ENCODE data around the gene ARFRP1.

ARFRP1 gene

GRCh38 chr20:63701329-63702035 lies 6.3 kb downstream of the ARFRP1 start:
- DNase-seq = no peak

DNA sequence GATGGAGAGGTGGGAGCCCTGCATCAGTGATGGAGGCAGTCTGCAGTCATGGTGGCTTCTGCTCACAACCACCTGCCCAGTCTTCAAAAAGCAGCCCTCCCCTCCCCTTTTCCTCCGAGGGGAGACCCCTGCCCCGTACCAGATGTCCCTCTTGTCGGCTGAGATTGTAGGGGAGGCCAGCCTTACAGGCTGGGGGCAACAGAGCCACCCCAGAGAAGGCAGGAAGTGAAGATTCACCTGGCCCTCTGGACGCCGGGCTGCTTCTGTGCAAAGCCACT lies 6.8 kb downstream of the ARFRP1 start:
- DNase-seq = no peak

GRCh38 chr20:63700199-63701050 lies 7.4 kb downstream of the ARFRP1 start:
- DNase-seq = no peak

- no peak for DNase-seq
These were observed 8.1 kb downstream of the ARFRP1 start for GRCh38 chr20:63699466-63700198.

GRCh38 chr20:63698739-63699465 lies 8.9 kb downstream of the ARFRP1 start:
- peak; percentile 71 for DNase-seq

GRCh38 chr20:63697868-63698545 lies 9.8 kb downstream of the ARFRP1 start:
- no peak for DNase-seq

DNA sequence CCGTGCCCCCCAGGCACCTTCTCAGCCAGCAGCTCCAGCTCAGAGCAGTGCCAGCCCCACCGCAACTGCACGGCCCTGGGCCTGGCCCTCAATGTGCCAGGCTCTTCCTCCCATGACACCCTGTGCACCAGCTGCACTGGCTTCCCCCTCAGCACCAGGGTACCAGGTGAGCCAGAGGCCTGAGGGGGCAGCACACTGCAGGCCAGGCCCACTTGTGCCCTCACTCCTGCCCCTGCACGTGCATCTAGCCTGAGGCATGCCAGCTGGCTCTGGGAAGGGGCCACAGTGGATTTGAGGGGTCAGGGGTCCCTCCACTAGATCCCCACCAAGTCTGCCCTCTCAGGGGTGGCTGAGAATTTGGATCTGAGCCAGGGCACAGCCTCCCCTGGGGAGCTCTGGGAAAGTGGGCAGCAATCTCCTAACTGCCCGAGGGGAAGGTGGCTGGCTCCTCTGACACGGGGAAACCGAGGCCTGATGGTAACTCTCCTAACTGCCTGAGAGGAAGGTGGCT lies 10.4 kb downstream of the ARFRP1 start:
- DNase-seq = no peak

DNA sequence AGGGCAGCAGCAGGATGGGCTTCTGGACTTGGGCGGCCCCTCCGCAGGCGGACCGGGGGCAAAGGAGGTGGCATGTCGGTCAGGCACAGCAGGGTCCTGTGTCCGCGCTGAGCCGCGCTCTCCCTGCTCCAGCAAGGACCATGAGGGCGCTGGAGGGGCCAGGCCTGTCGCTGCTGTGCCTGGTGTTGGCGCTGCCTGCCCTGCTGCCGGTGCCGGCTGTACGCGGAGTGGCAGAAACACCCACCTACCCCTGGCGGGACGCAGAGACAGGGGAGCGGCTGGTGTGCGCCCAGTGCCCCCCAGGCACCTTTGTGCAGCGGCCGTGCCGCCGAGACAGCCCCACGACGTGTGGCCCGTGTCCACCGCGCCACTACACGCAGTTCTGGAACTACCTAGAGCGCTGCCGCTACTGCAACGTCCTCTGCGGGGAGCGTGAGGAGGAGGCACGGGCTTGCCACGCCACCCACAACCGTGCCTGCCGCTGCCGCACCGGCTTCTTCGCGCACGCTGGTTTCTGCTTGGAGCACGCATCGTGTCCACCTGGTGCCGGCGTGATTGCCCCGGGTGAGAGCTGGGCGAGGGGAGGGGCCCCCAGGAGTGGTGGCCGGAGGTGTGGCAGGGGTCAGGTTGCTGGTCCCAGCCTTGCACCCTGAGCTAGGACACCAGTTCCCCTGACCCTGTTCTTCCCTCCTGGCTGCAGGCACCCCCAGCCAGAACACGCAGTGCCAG lies 11.0 kb downstream of the ARFRP1 start, which contains the start of gene TNFRSF6B:
TSS of gene TNFRSF6B (plus strand) at position 25 of the 729 bp plus-strand sequence. CDS start at position 141, 116 bp downstream.
- no peak for DNase-seq

GRCh38 chr20:63696306-63696627 lies 11.5 kb downstream of the ARFRP1 start:
- no peak for DNase-seq

DNA sequence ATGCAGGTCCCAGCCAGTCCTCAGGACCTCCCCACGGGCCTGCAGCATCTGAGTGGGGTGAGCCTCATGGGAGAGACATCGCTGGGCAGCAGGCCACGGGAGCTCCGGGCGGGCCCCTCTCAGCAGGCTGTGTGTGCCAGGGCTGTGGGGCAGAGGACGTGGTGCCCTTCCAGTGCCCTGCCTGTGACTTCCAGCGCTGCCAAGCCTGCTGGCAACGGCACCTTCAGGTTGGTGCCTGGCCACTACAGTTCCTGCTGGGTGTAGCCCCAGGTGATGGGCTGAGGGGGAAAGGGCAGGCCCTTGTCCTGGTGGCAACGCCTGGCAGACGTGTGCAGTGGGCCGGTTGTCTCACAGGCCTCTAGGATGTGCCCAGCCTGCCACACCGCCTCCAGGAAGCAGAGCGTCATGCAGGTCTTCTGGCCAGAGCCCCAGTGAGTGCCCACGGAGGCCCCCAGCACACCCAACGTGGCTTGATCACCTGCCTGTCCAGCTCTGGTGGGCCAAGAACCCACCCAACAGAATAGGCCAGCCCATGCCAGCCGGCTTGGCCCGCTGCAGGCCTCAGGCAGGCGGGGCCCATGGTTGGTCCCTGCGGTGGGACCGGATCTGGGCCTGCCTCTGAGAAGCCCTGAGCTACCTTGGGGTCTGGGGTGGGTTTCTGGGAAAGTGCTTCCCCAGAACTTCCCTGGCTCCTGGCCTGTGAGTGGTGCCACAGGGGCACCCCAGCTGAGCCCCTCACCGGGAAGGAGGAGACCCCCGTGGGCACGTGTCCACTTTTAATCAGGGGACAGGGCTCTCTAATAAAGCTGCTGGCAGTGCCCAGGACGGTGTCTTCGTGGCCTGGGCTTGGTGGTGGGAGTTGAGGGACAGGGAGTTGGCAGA lies 12.1 kb downstream of the ARFRP1 start:
- no peak for DNase-seq

- no peak for DNase-seq
These were observed 13.0 kb downstream of the ARFRP1 start for GRCh38 chr20:63694584-63695423.

DNA sequence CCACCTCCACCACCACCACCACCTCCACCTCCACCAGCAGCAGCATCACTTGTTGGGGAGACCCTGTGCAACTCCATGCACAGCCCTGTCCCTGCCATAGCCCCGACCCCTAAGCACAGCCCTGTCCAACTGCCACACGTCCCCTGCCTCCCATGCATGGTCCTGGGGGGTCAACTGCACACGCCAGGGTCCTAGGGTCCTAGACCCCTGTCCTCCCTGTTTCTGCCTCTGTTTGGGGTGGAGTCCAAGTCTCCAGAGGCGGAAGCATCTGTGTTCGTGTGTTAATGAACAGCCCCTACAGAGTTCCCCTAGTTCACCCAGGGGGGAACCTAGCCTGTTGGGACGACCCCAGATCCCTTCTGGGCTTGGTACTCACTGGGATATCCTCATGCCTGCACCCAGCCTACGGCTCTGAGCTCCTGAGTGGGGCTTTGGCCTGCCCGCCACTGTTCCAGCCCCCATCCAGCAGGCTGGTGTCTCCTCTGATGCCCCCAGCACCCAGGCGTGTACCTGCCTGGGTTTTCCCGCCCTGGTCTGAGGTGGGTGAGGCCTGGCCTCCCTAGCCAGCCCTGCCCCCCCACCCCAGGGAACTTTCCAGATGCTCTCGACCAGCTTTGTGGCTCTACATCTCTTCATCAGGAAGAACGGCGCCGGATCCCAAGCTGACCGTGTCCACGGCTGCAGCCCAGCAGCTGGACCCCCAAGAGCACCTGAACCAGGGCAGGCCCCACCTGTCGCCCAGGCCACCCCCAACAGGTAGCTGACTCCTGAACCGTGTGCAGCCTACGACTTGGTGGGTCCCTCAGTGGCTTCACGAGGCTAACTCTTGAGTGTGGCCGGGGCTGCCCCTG lies 13.8 kb downstream of the ARFRP1 start:
- DNase-seq = no peak

- no peak for DNase-seq
These were observed 14.6 kb downstream of the ARFRP1 start for GRCh38 chr20:63693083-63693732.

DNA sequence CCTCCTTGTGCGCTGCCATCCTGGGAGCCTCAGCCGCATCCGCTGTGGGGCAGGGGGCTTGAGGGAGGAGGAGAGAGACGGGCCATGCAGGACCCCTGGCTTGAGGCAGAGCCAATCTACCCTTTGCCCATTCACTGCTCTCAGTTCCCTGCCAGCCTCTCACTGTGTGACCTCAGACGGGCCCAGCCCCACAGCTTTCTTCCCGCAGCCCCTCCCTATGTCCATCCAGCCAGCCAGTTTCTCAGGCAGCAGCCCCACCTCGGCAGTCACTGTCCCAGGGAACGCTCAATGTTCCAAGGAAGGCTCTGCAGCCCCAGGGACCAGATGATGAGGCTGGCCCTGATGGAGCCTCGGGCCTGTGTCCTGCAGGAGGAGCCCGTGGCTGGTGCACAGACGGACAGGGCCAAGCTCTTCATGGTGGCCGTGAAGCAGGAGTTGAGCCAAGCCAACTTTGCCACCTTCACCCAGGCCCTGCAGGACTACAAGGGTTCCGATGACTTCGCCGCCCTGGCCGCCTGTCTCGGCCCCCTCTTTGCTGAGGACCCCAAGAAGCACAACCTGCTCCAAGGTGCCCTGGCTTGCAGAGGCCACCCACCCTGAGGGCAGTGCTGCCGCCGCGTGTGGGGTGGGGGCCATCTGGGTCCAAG lies 15.2 kb downstream of the ARFRP1 start:
- DNase-seq = no peak

GRCh38 chr20:63691711-63692435 lies 15.9 kb downstream of the ARFRP1 start:
- no peak for DNase-seq

DNA sequence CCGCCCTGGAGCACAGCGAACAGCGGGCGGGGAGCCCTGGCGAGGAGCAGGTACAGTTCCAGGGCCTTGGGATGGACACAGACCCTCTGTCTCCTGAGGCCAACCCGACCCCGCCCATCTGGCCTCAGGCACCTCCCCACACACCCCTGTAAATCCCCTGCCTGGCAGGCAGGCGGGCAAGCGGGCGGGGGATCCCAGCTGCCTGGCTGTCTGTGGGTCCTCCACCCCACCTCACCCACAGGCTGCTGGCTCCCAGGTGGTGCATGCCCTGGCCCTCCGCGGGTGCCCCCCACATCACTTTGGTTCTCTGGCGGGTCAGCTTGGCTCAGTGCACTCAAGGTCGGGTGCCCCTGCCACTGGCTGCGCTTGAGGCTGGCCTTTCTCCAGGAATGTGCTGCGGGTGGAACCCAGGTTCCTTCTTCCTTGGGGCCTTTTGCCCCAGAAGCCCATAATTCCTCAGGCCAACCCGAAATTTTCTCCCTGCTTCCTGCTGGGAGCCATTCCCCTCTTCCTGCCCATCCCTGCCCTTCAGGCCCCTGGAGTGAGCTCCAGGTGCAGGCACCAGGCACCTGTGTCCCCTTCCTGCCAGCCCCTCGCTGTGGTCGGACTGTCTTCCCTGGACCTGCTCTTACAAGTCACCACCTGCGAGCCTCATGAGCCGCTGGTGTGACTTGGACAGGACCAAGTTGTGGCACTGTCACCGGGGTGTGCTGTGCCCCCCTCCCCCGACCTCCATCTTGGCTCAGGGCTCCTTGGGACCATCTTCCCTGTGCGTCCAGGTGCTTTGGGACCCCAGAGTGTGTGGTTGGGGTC lies 16.7 kb downstream of the ARFRP1 start:
- no peak for DNase-seq

Data from suppressor macrophage treated with lipopolysaccharide for 4 hours (primary cell).